Fibroblast of the aortic adventitia (primary cell): Measurements from ENCODE around the gene NPSR1. TPM values are rescaled to one million over a fixed set of nuclear protein-coding genes. Genes with fewer than 3 reads are reported as not detected.

ENCODE experiments used
- DNase-seq: peaks from one replicate; pipeline ENCODE4 v3.0.0-alpha.2; 2010; ENCODE audit warnings: low read depth
- H3K4me3 ChIP-seq: 2 replicates; pipeline ENCODE4 v1.5.1; 2011; ENCODE audit warnings: low read depth, mild to moderate bottlenecking, control low read depth, low read length, moderate library complexity
- total RNA-seq: library from RNA; depleted of rRNA; stranded (reverse); fragments of >200 nt; gene quantifications from 2 replicates; pipeline ENCODE4 v1.2.3, GENCODE V29; 2012; ENCODE audit warnings: low replicate concordance
- TF ChIP-seq, protein P1 (sequence below): IDR thresholded peaks from 2 replicates; pipeline ENCODE4 v1.5.1; 2011; ENCODE audit warnings: mild to moderate bottlenecking, low read length, control low read depth, inconsistent platforms; ENCODE audit not compliant: insufficient read depth

The NPSR1 gene
- total RNA-seq, 1 donor = not detected

DNA sequence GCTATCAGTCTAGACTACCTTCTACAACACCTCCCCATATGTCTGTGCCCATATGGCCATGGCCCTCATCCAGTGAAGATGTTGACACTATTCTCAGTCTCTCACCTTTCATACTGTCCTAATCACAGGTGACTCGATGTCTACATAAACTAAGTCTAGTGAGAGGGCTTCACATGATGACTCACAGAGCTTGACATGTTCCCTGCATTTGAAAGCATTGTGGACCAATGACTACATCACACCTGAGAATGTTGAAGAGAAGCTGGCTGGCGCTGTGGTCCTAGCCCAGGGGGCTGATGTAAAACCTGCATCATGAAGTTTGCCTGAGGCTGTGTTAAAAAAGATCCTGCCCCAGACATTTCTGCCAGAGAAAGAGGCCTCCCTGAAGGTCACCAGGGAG lies 167.2 kb downstream of the NPSR1 start:
- no peak for DNase-seq
- no peak overlapping the region for H3K4me3 ChIP-seq
- TF ChIP-seq, protein P1, sequence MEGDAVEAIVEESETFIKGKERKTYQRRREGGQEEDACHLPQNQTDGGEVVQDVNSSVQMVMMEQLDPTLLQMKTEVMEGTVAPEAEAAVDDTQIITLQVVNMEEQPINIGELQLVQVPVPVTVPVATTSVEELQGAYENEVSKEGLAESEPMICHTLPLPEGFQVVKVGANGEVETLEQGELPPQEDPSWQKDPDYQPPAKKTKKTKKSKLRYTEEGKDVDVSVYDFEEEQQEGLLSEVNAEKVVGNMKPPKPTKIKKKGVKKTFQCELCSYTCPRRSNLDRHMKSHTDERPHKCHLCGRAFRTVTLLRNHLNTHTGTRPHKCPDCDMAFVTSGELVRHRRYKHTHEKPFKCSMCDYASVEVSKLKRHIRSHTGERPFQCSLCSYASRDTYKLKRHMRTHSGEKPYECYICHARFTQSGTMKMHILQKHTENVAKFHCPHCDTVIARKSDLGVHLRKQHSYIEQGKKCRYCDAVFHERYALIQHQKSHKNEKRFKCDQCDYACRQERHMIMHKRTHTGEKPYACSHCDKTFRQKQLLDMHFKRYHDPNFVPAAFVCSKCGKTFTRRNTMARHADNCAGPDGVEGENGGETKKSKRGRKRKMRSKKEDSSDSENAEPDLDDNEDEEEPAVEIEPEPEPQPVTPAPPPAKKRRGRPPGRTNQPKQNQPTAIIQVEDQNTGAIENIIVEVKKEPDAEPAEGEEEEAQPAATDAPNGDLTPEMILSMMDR = no peak

DNA sequence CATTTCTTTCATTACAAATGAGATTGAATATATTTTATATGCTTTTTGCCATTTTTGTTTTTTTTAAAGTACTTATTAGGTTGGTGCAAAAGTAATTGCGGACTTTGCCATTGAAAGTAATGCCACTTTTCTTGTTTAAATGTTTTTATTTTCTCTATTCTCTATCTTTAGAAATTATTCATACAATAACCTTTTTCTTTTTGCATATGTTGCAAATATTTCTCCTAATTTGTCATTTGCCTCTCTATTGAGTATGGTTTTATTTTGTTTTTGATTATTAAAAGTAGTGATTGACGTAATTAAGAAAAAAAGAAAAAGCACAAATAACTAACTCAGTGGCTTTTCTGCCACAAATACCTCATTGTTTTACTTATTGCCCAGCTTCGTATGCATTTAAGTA lies 172.4 kb downstream of the NPSR1 start:
- no peak overlapping the region for H3K4me3 ChIP-seq
- TF ChIP-seq, protein P1 = no peak
- no peak for DNase-seq

- no peak for DNase-seq
- no peak overlapping the region for H3K4me3 ChIP-seq
- TF ChIP-seq, protein P1 = no peak
Measured at GRCh38 chr7:34831436-34831835, 173.4 kb downstream of the NPSR1 start.

DNA sequence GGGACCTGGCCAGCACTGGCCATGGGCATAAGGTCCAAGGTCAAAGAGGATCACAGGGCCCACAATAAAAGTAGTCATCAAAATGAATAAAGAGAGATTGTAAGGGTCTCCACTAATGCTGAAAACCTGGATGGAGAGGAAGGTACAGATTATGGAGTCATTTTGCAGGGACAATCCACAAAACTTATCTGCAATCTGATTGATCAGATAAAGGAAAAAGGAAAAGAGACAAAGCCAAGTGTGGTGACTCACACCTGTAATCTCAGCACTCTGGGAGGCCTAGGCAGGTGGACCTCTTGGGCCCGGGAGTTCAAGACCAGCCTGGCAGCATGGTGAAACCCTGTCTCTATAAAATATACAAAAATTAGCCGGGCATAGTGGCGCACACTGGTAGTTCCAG lies 174.0 kb downstream of the NPSR1 start:
- H3K4me3 ChIP-seq = no peak overlapping the region
- no peak for DNase-seq
- TF ChIP-seq, protein P1 = no peak

DNA sequence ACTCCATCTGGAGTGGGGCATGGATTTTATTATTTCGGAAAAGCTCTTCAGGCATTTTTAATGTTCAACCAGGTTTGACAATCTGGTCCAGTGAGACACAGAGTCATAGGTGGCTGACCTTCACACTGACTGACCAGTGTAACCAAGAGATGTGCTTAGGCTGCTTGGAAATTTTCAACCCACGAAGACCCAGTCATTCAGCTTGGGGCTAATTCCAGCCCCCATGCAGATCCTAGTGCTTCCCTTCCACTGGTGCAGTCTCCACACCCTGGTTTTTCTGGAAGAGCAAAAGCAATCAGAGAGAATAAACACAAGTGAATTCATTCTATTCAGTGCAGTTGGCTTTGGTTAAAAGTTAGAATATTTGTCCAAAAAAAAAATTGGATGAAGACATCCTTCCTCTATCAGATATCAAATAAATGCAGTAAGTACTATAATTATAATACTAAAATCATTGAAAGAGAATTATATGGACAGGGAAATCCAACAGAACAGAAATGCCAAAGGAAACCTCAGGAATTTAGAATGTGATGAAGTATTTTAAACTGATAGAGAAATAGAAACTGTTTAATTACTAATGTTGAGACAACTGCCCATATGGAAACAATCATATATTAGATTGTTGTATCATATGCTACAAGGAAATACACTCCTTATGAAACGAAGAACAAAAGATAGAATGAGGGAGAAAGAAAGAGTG lies 178.0 kb downstream of the NPSR1 start:
- TF ChIP-seq, protein P1 = no peak
- no peak overlapping the region for H3K4me3 ChIP-seq
- DNase-seq = no peak

GRCh38 chr7:34837316-34837715 lies 179.3 kb downstream of the NPSR1 start:
- TF ChIP-seq, protein P1 = no peak
- no peak for DNase-seq

DNA sequence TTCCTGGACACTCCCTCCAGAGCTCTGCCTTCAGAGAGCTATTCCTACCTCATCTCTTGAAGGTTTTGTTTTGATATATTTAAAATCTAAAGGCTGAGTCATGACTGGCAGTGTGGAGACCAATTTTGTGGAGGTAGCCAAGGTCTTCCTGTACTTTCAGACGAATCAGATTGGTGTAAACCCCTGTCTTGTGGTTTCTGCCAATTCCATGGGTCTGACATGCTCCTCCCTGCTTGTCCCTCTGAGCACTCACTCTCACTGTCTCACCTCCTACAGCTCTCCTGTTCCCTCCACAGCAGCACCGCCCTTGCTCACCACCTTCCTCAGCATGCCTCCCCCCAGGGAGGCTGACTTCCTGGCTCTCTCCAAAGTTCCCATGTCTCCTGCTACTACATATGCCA lies 179.8 kb downstream of the NPSR1 start:
- no peak overlapping the region for H3K4me3 ChIP-seq
- no peak for DNase-seq
- TF ChIP-seq, protein P1 = no peak

More at GRCh38 chr7:34837316-34837715, 179.3 kb downstream of the NPSR1 start:
- H3K4me3 ChIP-seq = no peak overlapping the region
